OCI-LY1 (cell line): ENCODE results near the gene ACTL8.

Source experiments
- CTCF ChIP-seq: fragments of 200-600 bp; sonication (generic), shearing (Covaris generic); IDR thresholded peaks from 2 replicates; pipeline ENCODE4 v1.5.1; 2017; ENCODE audit warnings: mild to moderate bottlenecking, antibody characterized with exemption, low read length, moderate library complexity, mixed read lengths
- EZH2 ChIP-seq: fragments of 200-600 bp; sonication (generic), shearing (Covaris generic); IDR thresholded peaks from 2 replicates; pipeline ENCODE4 v1.8.0; 2017; ENCODE audit warnings: borderline replicate concordance, mixed run types, mild to moderate bottlenecking, antibody characterized with exemption, low read length, moderate library complexity, mixed read lengths

DNA sequence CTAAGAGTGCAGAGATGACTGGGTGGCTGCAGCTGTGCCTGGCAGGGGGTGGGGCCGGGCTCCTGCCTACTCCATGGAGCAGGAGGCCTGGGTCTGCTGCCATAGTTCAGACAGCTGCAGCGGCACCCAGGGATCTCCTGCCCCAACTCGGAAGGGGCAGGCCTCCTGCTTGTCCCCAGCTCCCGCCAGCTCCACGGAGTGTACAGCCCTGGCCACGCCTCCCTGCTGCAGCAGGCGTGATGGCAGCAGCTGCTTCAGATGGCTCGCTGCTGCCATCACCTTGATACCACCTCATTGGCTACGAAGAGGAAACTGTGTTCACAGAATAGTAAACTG, 35.9 kb downstream of the ACTL8 start:
- TF ChIP-seq CTCF (no peak), EZH2 (no peak)
